Measurements from ENCODE around the gene SMIM45.
A peak's percentile ranks its signal among the peaks of the same experiment; 100 is the strongest.

SMIM45 gene

GRCh38 chr22:41975299-41976069 lies 23.5 kb downstream of the SMIM45 start:
- intact Hi-C loops (cut with micrococcal nuclease), result no loop called here
- H3K9me3 ChIP-seq (replicated peaks in 1 of 2; ENCODE audit: control insufficient read depth in 1 of 2, insufficient read depth in 1 of 2, low read length in 2 of 2), result peaks cover 0 to 12% of the 10 kb centered on the region in 2 donors
- Mint-ChIP-seq H3K27me3 (ENCODE audit: low read depth in 3 of 3) (peaks cover 56 to 65% (median 61%) of the 10 kb centered on the region in 3 donors), H3K36me3 (no peaks in the 10 kb centered on the region), H3K9me3 (peaks cover 0 to 14% (median 2%) of the 10 kb centered on the region in 7 donors), H3K27ac (peak overlapping the region in 2 of 7 donors; percentile 54 to 71), H3K4me1 (peaks cover 11% of the 10 kb centered on the region), H3K4me3 (peak overlapping the region; percentile 72 to 84)
- H3K4me1 ChIP-seq (ENCODE audit: control insufficient read depth in 1 of 2, insufficient read depth in 2 of 2, low read length in 2 of 2), result peaks cover 7 to 11% of the 10 kb centered on the region in 2 donors
- no peak overlapping the region for H2AFZ ChIP-seq (ENCODE audit: insufficient read depth, low read depth, low read length, poor library complexity, severe bottlenecking)
- no peaks in the 10 kb centered on the region for H4K20me1 ChIP-seq (ENCODE audit: insufficient read depth, low read length)
- no peak overlapping the region for H3K4me3 ChIP-seq (replicated peaks in 1 of 3; ENCODE audit: low read depth in 2 of 3, low read length in 3 of 3)
- TF ChIP-seq, protein P1, sequence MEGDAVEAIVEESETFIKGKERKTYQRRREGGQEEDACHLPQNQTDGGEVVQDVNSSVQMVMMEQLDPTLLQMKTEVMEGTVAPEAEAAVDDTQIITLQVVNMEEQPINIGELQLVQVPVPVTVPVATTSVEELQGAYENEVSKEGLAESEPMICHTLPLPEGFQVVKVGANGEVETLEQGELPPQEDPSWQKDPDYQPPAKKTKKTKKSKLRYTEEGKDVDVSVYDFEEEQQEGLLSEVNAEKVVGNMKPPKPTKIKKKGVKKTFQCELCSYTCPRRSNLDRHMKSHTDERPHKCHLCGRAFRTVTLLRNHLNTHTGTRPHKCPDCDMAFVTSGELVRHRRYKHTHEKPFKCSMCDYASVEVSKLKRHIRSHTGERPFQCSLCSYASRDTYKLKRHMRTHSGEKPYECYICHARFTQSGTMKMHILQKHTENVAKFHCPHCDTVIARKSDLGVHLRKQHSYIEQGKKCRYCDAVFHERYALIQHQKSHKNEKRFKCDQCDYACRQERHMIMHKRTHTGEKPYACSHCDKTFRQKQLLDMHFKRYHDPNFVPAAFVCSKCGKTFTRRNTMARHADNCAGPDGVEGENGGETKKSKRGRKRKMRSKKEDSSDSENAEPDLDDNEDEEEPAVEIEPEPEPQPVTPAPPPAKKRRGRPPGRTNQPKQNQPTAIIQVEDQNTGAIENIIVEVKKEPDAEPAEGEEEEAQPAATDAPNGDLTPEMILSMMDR (IDR thresholded peaks at IDR 0.05), result no peak
- H3K27ac ChIP-seq (ENCODE audit: low read depth in 1 of 2, low read length in 2 of 2), result no peak overlapping the region
- WGBS (ENCODE audit: insufficient coverage), result 83% methylated on average over 9 of the region's 12 CpGs
- H3K79me2 ChIP-seq (ENCODE audit: insufficient read depth, low read length), result no peaks in the 10 kb centered on the region
- H3K9ac ChIP-seq (ENCODE audit: insufficient read depth, low read length, poor library complexity, severe bottlenecking), result no peak overlapping the region
- peaks cover 27 to 37% of the 10 kb centered on the region in 2 donors for H3K27me3 ChIP-seq (ENCODE audit: control insufficient read depth in 2 of 2, insufficient read depth in 2 of 2, low read length in 2 of 2)
- DNase-seq, result no peak
- no peaks in the 10 kb centered on the region for H3K36me3 ChIP-seq (replicated peaks in 1 of 2; ENCODE audit: control insufficient read depth in 1 of 2, insufficient read depth in 2 of 2, low read length in 2 of 2)
- H3K4me2 ChIP-seq (replicated peaks; ENCODE audit: extremely low read depth, low read length, poor library complexity, severe bottlenecking), result no peak overlapping the region

DNA sequence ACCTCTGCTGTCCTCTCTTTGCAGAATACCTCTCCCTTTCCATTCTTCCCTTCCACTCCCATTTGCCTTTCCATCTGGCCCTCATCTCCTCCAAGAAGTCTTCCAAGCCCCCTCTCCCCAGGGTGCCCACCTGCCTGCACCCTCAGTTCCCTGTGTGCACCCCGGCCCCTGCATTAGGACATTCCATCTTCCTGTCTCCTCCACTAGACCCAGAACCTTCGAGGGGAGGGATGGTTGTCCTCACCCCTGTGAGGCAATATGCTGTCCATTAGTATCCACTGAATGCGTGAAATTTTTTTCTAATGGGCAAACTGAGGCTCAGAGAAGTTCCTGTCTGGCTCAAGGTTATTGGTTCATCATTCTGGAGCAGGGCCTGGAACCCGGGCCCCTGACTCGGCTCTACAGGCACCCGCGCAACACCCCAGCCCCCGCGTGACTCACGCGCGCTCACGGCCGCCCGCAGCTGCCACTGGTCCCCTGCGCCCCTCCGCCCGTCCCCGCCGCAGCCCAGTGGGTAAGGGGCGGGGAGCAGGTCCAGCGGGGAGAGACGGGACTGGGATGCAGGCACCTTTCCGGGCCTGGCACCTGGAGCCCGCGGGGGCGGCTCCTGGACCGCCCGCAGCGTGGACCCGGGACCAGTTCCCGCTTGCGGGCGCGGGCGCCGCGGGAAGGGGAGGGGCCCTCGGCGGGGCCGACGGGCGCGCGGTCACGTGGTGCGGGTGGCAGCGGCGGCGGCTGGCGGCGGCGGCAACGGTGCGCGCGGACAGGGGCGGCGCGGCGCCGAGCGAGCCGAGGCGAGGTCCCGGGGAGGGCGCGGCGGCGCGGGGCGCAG lies 24.3 kb downstream of the SMIM45 start:
- Histone ChIP-seq H3K27ac (ENCODE audit: low read depth in 1 of 2, low read length in 2 of 2) (no peak overlapping the region), H4K20me1 (ENCODE audit: insufficient read depth, low read length) (no peaks in the 10 kb centered on the region), H3K36me3 (replicated peaks in 1 of 2; ENCODE audit: control insufficient read depth in 1 of 2, insufficient read depth in 2 of 2, low read length in 2 of 2) (no peaks in the 10 kb centered on the region), H3K4me1 (ENCODE audit: control insufficient read depth in 1 of 2, insufficient read depth in 2 of 2, low read length in 2 of 2) (peaks cover 7 to 11% of the 10 kb centered on the region in 2 donors), H3K79me2 (ENCODE audit: insufficient read depth, low read length) (no peaks in the 10 kb centered on the region), H2AFZ (ENCODE audit: insufficient read depth, low read depth, low read length, poor library complexity, severe bottlenecking) (peak overlapping the region; percentile 71), H3K9ac (ENCODE audit: insufficient read depth, low read length, poor library complexity, severe bottlenecking) (no peak overlapping the region), H3K4me2 (replicated peaks; ENCODE audit: extremely low read depth, low read length, poor library complexity, severe bottlenecking) (peak overlapping the region; percentile 81), H3K27me3 (ENCODE audit: control insufficient read depth in 2 of 2, insufficient read depth in 2 of 2, low read length in 2 of 2) (peaks cover 27 to 37% of the 10 kb centered on the region in 2 donors), H3K9me3 (replicated peaks in 1 of 2; ENCODE audit: control insufficient read depth in 1 of 2, insufficient read depth in 1 of 2, low read length in 2 of 2) (peaks cover 0 to 12% of the 10 kb centered on the region in 2 donors), H3K4me3 (replicated peaks in 1 of 3; ENCODE audit: low read depth in 2 of 3, low read length in 3 of 3) (peak overlapping the region in 1 of 3 experiments; percentile 69)
- peaks cover 11% of the 10 kb centered on the region for H3K4me1 Mint-ChIP-seq
- peak; percentile 12 to 54 (median 29) for DNase-seq
- intact Hi-C loops (cut with micrococcal nuclease), result no loop called here
- peaks cover 0 to 14% (median 2%) of the 10 kb centered on the region in 7 donors for H3K9me3 Mint-ChIP-seq
- peaks cover 55 to 65% (median 61%) of the 10 kb centered on the region in 3 donors for H3K27me3 Mint-ChIP-seq (ENCODE audit: low read depth in 3 of 3)
- H3K27ac Mint-ChIP-seq, result peak overlapping the region in 3 of 7 donors; percentile 30 to 71 (median 30)
- WGBS (ENCODE audit: insufficient coverage), result 2% methylated on average over 72 of the region's 72 CpGs
- TF ChIP-seq, protein P1 (IDR thresholded peaks at IDR 0.05), result no peak
- H3K36me3 Mint-ChIP-seq, result no peaks in the 10 kb centered on the region
- peak overlapping the region; percentile 72 to 84 for H3K4me3 Mint-ChIP-seq
